ENCODE results near the gene MACROD1.

Gene MACROD1

DNA sequence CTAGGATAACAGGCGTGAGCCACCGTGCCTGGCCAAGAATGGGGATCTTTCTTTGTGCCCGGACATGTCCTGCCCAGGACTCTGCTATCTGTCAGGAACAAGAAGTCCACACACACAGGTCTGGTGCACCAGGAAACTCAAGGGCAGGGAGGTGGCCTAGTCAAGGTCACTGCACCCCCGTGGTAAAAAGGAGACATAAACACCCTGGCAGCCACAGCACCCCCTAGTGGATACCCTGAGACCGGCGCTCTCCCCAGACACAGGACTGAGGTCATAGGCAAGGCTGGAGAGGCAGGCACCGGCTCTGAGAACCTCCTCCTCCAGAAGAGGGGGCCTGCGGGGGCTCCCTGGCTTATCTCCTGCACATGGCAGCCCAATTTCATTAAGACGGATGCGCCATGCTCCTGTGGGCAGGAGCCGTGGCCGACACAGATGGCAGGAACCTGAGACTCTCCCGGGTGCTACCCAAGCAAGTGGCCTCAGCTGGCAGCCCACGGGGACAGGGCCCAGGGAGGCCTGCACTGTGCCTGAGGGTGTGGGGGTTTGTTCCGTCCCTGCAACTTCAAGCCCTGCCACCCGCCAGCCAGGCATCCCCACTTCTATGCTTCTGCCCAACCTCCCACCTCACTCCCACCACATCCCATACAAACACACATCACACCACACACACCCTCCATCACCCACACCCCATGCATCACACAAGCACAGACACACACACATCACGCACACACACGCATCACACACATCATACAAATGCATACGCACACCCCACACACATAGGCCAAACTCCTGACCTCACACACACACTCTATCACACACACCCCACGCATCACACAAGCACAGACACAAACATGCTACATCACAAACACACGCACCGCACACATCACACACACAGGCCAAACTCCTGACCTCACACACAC, 19.6 kb downstream of the MACROD1 start:
- no peak overlapping the region for H3K27ac ChIP-seq (ENCODE audit: low read length)
- no peak overlapping the region for H3K9ac ChIP-seq (ENCODE audit: low read length)
- H3K27me3 ChIP-seq (ENCODE audit: control insufficient read depth, insufficient read depth, low read length) = no peaks in the 10 kb centered on the region
- H3K4me1 ChIP-seq (ENCODE audit: control insufficient read depth, low read depth, low read length) = peaks cover 3% of the 10 kb centered on the region
- H3K4me3 ChIP-seq (ENCODE audit: low read length) = no peak overlapping the region
- no peaks in the 10 kb centered on the region for H3K36me3 ChIP-seq (ENCODE audit: control insufficient read depth, low read depth, low read length)
- H3K9me3 ChIP-seq (ENCODE audit: control insufficient read depth, low read depth, low read length) = no peaks in the 10 kb centered on the region

- no peak overlapping the region for H3K9ac ChIP-seq (ENCODE audit: low read length)
- H3K27ac ChIP-seq (ENCODE audit: low read length) = no peak overlapping the region
- H3K4me1 ChIP-seq (ENCODE audit: control insufficient read depth, low read depth, low read length) = peaks cover 3% of the 10 kb centered on the region
Observed at GRCh38 chr11:64144587-64145472, 21.1 kb downstream of the MACROD1 start.

GRCh38 chr11:64141081-64141783, 24.7 kb downstream of the MACROD1 start:
- Histone ChIP-seq H3K36me3 (ENCODE audit: control insufficient read depth, low read depth, low read length) (no peaks in the 10 kb centered on the region), H3K9ac (ENCODE audit: low read length) (no peak overlapping the region), H3K4me3 (ENCODE audit: low read length) (no peak overlapping the region), H3K4me1 (ENCODE audit: control insufficient read depth, low read depth, low read length) (no peaks in the 10 kb centered on the region), H3K9me3 (ENCODE audit: control insufficient read depth, low read depth, low read length) (no peaks in the 10 kb centered on the region), H3K27ac (ENCODE audit: low read length) (no peak overlapping the region), H3K27me3 (ENCODE audit: control insufficient read depth, insufficient read depth, low read length) (peaks cover 6% of the 10 kb centered on the region)

More at GRCh38 chr11:64144587-64145472, 21.1 kb downstream of the MACROD1 start:
- Histone ChIP-seq H3K4me3 (ENCODE audit: low read length) (no peak overlapping the region), H3K36me3 (ENCODE audit: control insufficient read depth, low read depth, low read length) (no peaks in the 10 kb centered on the region), H3K27me3 (ENCODE audit: control insufficient read depth, insufficient read depth, low read length) (no peaks in the 10 kb centered on the region), H3K9me3 (ENCODE audit: control insufficient read depth, low read depth, low read length) (no peaks in the 10 kb centered on the region)

DNA sequence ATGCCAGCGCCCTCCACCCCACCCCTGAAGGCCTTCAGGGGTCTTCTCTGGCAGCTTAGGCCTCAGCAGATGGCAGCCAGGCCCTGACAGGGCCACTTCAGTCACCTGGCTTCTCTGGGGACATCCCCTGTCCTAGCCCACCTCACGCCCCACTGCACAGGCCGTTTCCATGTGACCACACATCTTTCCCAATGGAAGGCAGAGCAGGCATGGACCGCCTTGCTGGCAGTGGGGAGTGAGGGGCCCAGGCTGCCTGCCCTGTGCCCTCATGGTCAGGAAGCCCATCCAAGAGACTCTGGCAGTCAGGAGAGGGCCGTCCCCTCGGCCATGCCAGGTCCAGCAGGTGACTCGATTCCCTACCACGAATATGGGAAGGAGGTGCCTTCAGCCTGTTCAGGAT, 25.8 kb downstream of the MACROD1 start:
- H3K9me3 ChIP-seq (ENCODE audit: control insufficient read depth, low read depth, low read length) = no peaks in the 10 kb centered on the region
- no peak overlapping the region for H3K9ac ChIP-seq (ENCODE audit: low read length)
- H3K36me3 ChIP-seq (ENCODE audit: control insufficient read depth, low read depth, low read length) = no peaks in the 10 kb centered on the region
- no peaks in the 10 kb centered on the region for H3K4me1 ChIP-seq (ENCODE audit: control insufficient read depth, low read depth, low read length)
- H3K27ac ChIP-seq (ENCODE audit: low read length) = no peak overlapping the region
- peaks cover 10% of the 10 kb centered on the region for H3K27me3 ChIP-seq (ENCODE audit: control insufficient read depth, insufficient read depth, low read length)
- H3K4me3 ChIP-seq (ENCODE audit: low read length) = no peak overlapping the region

- Histone ChIP-seq H3K9me3 (ENCODE audit: control insufficient read depth, low read depth, low read length) (no peaks in the 10 kb centered on the region), H3K9ac (ENCODE audit: low read length) (no peak overlapping the region), H3K4me3 (ENCODE audit: low read length) (no peak overlapping the region), H3K36me3 (ENCODE audit: control insufficient read depth, low read depth, low read length) (no peaks in the 10 kb centered on the region), H3K27me3 (ENCODE audit: control insufficient read depth, insufficient read depth, low read length) (peaks cover 20% of the 10 kb centered on the region), H3K27ac (ENCODE audit: low read length) (no peak overlapping the region), H3K4me1 (ENCODE audit: control insufficient read depth, low read depth, low read length) (no peaks in the 10 kb centered on the region)
Observed at GRCh38 chr11:64139049-64139448, 26.9 kb downstream of the MACROD1 start.

- Histone ChIP-seq H3K4me1 (ENCODE audit: control insufficient read depth, low read depth, low read length) (no peaks in the 10 kb centered on the region), H3K27ac (ENCODE audit: low read length) (no peak overlapping the region), H3K36me3 (ENCODE audit: control insufficient read depth, low read depth, low read length) (no peaks in the 10 kb centered on the region), H3K9ac (ENCODE audit: low read length) (no peak overlapping the region), H3K27me3 (ENCODE audit: control insufficient read depth, insufficient read depth, low read length) (peaks cover 27% of the 10 kb centered on the region), H3K9me3 (ENCODE audit: control insufficient read depth, low read depth, low read length) (no peaks in the 10 kb centered on the region), H3K4me3 (ENCODE audit: low read length) (no peak overlapping the region)
Observed at GRCh38 chr11:64138398-64138797, 27.5 kb downstream of the MACROD1 start.

DNA sequence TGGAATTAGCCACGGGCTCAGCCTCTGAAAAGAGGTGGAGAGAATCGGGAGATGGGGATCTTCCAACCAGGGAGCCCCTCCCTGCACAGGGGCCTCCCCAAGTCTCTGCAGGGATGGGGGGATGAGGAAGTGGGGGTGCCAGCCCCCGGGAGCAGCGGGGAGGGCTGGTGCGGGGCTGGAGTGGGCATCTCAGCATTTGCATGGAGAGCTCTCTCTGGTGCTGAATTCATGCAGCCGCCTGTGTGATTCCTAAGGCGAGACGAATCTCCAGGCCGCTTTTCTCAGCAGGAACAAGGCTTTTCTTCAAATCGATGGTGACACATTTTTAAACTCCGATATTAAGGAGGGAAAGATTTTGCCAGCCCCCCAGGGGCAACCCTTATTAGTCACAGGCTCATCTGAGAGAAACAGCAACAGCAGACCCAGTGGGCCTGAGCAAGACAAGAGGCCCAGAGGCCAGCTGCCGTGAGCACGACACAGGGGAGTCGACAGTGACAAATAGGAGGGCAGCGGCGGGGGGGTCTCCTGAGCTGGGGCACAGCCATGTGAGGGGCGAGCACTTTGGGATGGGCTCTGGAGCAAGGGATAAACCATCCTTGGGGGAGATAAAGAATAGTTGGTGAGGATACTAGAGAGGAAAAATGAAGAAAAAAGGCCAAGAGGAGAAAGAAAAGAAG, 29.0 kb downstream of the MACROD1 start:
- Histone ChIP-seq H3K27me3 (ENCODE audit: control insufficient read depth, insufficient read depth, low read length) (peaks cover 31% of the 10 kb centered on the region), H3K4me1 (ENCODE audit: control insufficient read depth, low read depth, low read length) (peaks cover 3% of the 10 kb centered on the region), H3K9me3 (ENCODE audit: control insufficient read depth, low read depth, low read length) (no peaks in the 10 kb centered on the region), H3K27ac (ENCODE audit: low read length) (no peak overlapping the region), H3K4me3 (ENCODE audit: low read length) (no peak overlapping the region), H3K36me3 (ENCODE audit: control insufficient read depth, low read depth, low read length) (no peaks in the 10 kb centered on the region), H3K9ac (ENCODE audit: low read length) (no peak overlapping the region)

DNA sequence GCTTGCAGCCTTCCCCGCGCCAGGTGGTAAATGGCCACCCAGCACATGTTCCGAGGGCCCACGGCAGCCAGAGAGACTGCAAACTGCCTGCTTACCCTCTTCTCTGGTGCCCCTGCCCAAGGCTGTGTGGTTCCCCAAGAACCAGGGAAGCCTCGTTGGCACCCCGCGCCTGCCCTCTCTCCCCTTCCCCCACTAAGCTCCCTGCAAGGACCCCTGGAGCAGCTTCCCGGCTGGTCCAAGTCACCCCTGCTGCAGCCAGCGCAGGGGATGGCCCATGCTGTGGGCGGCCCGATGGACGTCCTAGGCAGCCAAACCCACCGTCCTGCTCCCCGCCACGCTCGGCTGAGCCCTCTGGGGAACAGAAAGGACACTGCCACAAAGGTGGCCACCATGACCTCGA, 30.2 kb downstream of the MACROD1 start:
- no peaks in the 10 kb centered on the region for H3K9me3 ChIP-seq (ENCODE audit: control insufficient read depth, low read depth, low read length)
- peaks cover 5% of the 10 kb centered on the region for H3K4me1 ChIP-seq (ENCODE audit: control insufficient read depth, low read depth, low read length)
- H3K4me3 ChIP-seq (ENCODE audit: low read length) = no peak overlapping the region
- H3K27me3 ChIP-seq (ENCODE audit: control insufficient read depth, insufficient read depth, low read length) = peaks cover 31% of the 10 kb centered on the region
- no peak overlapping the region for H3K27ac ChIP-seq (ENCODE audit: low read length)
- no peaks in the 10 kb centered on the region for H3K36me3 ChIP-seq (ENCODE audit: control insufficient read depth, low read depth, low read length)
- no peak overlapping the region for H3K9ac ChIP-seq (ENCODE audit: low read length)

DNA sequence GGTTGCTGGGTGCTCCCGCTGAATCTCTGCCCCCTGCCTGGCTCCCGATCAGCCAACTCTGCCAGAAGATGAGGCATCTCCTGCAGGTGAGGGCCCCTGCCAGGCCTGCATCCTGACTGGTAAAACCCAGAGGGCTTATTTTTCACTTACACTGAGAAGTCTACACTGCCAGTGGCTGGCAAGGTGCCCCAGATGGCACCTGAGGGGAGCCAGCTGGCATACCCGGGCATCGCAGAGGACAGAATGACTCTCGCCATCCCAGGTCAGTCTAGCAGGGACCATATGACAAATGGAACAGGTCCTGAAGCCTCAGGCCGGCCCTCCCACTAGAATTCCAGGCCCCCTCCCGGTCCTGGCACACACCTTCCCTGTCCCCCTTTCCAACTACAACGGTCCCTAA, 30.9 kb downstream of the MACROD1 start:
- Histone ChIP-seq H3K4me1 (ENCODE audit: control insufficient read depth, low read depth, low read length) (peaks cover 5% of the 10 kb centered on the region), H3K27ac (ENCODE audit: low read length) (no peak overlapping the region), H3K27me3 (ENCODE audit: control insufficient read depth, insufficient read depth, low read length) (peaks cover 31% of the 10 kb centered on the region), H3K9me3 (ENCODE audit: control insufficient read depth, low read depth, low read length) (no peaks in the 10 kb centered on the region), H3K4me3 (ENCODE audit: low read length) (no peak overlapping the region), H3K9ac (ENCODE audit: low read length) (no peak overlapping the region), H3K36me3 (ENCODE audit: control insufficient read depth, low read depth, low read length) (no peaks in the 10 kb centered on the region)

- Histone ChIP-seq H3K4me1 (ENCODE audit: control insufficient read depth, low read depth, low read length) (peaks cover 7% of the 10 kb centered on the region), H3K27me3 (ENCODE audit: control insufficient read depth, insufficient read depth, low read length) (peaks cover 31% of the 10 kb centered on the region), H3K9ac (ENCODE audit: low read length) (no peak overlapping the region), H3K4me3 (ENCODE audit: low read length) (no peak overlapping the region), H3K36me3 (ENCODE audit: control insufficient read depth, low read depth, low read length) (no peaks in the 10 kb centered on the region), H3K9me3 (ENCODE audit: control insufficient read depth, low read depth, low read length) (no peaks in the 10 kb centered on the region), H3K27ac (ENCODE audit: low read length) (no peak overlapping the region)
Observed at GRCh38 chr11:64132982-64133705, 32.8 kb downstream of the MACROD1 start.

Data from iPS-18a (cell line).